Measurements from ENCODE around the gene SMC1B.
A peak's percentile ranks its signal among the peaks of the same experiment; 100 is the strongest.

The SMC1B gene

DNA sequence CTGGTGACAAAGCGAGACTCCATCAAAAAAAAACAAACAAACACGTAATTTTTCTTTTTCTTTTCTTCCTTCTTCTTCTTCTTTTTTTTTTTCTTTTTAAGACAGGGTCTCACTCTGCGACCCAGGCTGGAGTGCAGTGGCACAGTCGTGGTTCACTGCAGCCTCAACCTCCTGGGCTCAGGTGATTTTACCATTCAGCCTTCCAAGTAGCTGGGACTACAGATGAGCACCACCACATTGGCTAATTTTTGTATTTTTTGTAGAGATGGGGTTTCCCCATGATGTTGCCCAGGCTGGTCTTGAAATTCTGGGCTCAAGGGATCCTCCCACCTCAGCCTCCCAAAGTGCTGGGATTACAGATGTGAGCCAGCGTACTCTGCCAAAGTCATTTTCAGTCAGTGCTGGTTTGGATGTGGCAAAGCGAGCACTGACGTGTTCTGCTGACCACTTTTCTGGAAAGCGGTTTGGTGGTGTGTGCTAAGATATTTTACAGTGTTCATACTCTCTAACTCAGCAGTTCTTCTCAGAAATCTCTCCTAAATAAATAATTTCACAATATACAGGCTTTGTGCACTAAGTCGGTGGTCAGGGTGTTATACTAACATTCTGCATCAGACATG lies 92.9 kb downstream of the SMC1B start:
- Histone ChIP-seq H3K27me3 (no peaks in the 10 kb centered on the region), H3K36me3 (peaks cover 32% of the 10 kb centered on the region), H3K4me1 (peaks cover 34% of the 10 kb centered on the region), H3K4me3 (ENCODE audit: low read depth, low read length) (no peak overlapping the region), H3K9me3 (no peaks in the 10 kb centered on the region)
- no peak for DNase-seq
- TF ChIP-seq, protein P1, sequence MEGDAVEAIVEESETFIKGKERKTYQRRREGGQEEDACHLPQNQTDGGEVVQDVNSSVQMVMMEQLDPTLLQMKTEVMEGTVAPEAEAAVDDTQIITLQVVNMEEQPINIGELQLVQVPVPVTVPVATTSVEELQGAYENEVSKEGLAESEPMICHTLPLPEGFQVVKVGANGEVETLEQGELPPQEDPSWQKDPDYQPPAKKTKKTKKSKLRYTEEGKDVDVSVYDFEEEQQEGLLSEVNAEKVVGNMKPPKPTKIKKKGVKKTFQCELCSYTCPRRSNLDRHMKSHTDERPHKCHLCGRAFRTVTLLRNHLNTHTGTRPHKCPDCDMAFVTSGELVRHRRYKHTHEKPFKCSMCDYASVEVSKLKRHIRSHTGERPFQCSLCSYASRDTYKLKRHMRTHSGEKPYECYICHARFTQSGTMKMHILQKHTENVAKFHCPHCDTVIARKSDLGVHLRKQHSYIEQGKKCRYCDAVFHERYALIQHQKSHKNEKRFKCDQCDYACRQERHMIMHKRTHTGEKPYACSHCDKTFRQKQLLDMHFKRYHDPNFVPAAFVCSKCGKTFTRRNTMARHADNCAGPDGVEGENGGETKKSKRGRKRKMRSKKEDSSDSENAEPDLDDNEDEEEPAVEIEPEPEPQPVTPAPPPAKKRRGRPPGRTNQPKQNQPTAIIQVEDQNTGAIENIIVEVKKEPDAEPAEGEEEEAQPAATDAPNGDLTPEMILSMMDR (IDR thresholded peaks at IDR 0.05; ENCODE audit: low read depth, low read length): no peak

- Histone ChIP-seq H3K9me3 (no peaks in the 10 kb centered on the region), H3K36me3 (peaks cover 22% of the 10 kb centered on the region), H3K27me3 (no peaks in the 10 kb centered on the region), H3K4me1 (peaks cover 41% of the 10 kb centered on the region), H3K4me3 (ENCODE audit: low read depth, low read length) (no peak overlapping the region)
- TF ChIP-seq, protein P1 (IDR thresholded peaks at IDR 0.05; ENCODE audit: low read depth, low read length): no peak
- DNase-seq: peak; percentile 47
Observed at GRCh38 chr22:45319324-45319685, 94.1 kb downstream of the SMC1B start.

- Histone ChIP-seq H3K36me3 (peaks cover 17% of the 10 kb centered on the region), H3K4me3 (ENCODE audit: low read depth, low read length) (peak overlapping the region; percentile 49; the same call in 1 of the 2 replicates)
Observed at GRCh38 chr22:45318558-45319323, 94.7 kb downstream of the SMC1B start.

GRCh38 chr22:45318168-45318557 lies 95.2 kb downstream of the SMC1B start:
- H3K4me1 ChIP-seq: peaks cover 41% of the 10 kb centered on the region
- H3K27me3 ChIP-seq: no peaks in the 10 kb centered on the region
- no peaks in the 10 kb centered on the region for H3K9me3 ChIP-seq
- H3K36me3 ChIP-seq: peaks cover 11% of the 10 kb centered on the region
- H3K4me3 ChIP-seq (ENCODE audit: low read depth, low read length): peak overlapping the region; percentile 49
- TF ChIP-seq, protein P1 (IDR thresholded peaks at IDR 0.05; ENCODE audit: low read depth, low read length): no peak
- peak; percentile 73 for DNase-seq

More at GRCh38 chr22:45318558-45319323, 94.7 kb downstream of the SMC1B start:
- H3K27me3 ChIP-seq: no peaks in the 10 kb centered on the region
- H3K4me1 ChIP-seq: peaks cover 41% of the 10 kb centered on the region
- TF ChIP-seq, protein P1 (IDR thresholded peaks at IDR 0.05; ENCODE audit: low read depth, low read length): no peak
- no peaks in the 10 kb centered on the region for H3K9me3 ChIP-seq
- no peak for DNase-seq

GRCh38 chr22:45317551-45318167 lies 95.7 kb downstream of the SMC1B start:
- H3K9me3 ChIP-seq: no peaks in the 10 kb centered on the region
- peaks cover 41% of the 10 kb centered on the region for H3K4me1 ChIP-seq
- DNase-seq: peak; percentile 89
- TF ChIP-seq, protein P1 (IDR thresholded peaks at IDR 0.05; ENCODE audit: low read depth, low read length): peak; percentile 74
- H3K36me3 ChIP-seq: peaks cover 8% of the 10 kb centered on the region
- no peaks in the 10 kb centered on the region for H3K27me3 ChIP-seq
- peak overlapping the region; percentile 49 for H3K4me3 ChIP-seq (ENCODE audit: low read depth, low read length)
